Adrenal gland (tissue), 5 donors: ENCODE measurements around the gene HBM.

Experiments used
- CTCF ChIP-seq, 6 experiments: fragments of 450-650 bp in 4 of 6; fragments of 200-600 bp in 2 of 6; sonication (generic) in 1 of 6; IDR thresholded peaks; 1 replicate in 5 of 6; 2 replicates in 1 of 6; pipeline versions ENCODE4 v1.5.1 to v1.8.0; 2016 to 2021; ENCODE audit warnings: antibody characterized with exemption in 6 of 6, mild to moderate bottlenecking in 2 of 6, moderate library complexity in 1 of 6
- POLR2A ChIP-seq, 2 donors: fragments of 450-650 bp; IDR thresholded peaks; one replicate each; pipeline ENCODE4 v1.6.1; 2017; ENCODE audit warnings: antibody characterized with exemption in 2 of 2, mild to moderate bottlenecking in 2 of 2, moderate library complexity in 1 of 2
- donor health status: DM: no; HTN: no; CAD: no.

- TF ChIP-seq CTCF (IDR thresholded peaks at IDR 0.05) (peak; percentile 81 to 96 (median 90)), POLR2A (IDR thresholded peaks at IDR 0.05) (no peak)
Observed at GRCh38 chr16:181565-182021, 15.8 kb downstream of the HBM start.
